Activated CD4-positive, alpha-beta T cell treated with anti-CD3 and anti-CD28 coated beads for 36 hours (primary cell): Measurements from ENCODE around the gene SDK1. TPM values are rescaled to one million over a fixed set of nuclear protein-coding genes. Genes with fewer than 3 reads are reported as not detected.

ENCODE experiments used
- ATAC-seq: fragments of 200-7000 bp; cut with Tn5 transposase; one replicate; pipeline ENCODE4 v1.10.0; 2021; ENCODE audit warnings: mild to moderate bottlenecking, moderate library complexity
- CTCF ChIA-PET: fragments of 350-600 bp; sonication (Branson Sonifier 250); formaldehyde crosslinking; loops from one replicate; lab custom pipeline; 2021; ENCODE audit warnings: antibody characterized with exemption; lab: Charles Lee
- POLR2A ChIA-PET: fragments of 350-600 bp; sonication (Branson Sonifier 250); formaldehyde crosslinking; loops from one replicate; lab custom pipeline; 2021; ENCODE audit warnings: antibody characterized with exemption, inconsistent platforms; lab: Charles Lee
- DNase-seq: peaks from one replicate; pipeline ENCODE4 v3.0.0-alpha.2; 2020
- H3K27ac Mint-ChIP-seq: one replicate; pipeline ENCODE4 v1.8.0; 2021; ENCODE audit warnings: mixed read lengths
- H3K27me3 Mint-ChIP-seq: one replicate; pipeline ENCODE4 v1.8.0; 2021; ENCODE audit warnings: mixed read lengths
- H3K36me3 Mint-ChIP-seq: one replicate; pipeline ENCODE4 v1.8.0; 2021; ENCODE audit warnings: low read depth, mixed read lengths
- H3K4me1 Mint-ChIP-seq: one replicate; pipeline ENCODE4 v1.8.0; 2021; ENCODE audit warnings: mixed read lengths
- H3K4me3 Mint-ChIP-seq: one replicate; pipeline ENCODE4 v1.8.0; 2021; ENCODE audit warnings: mild to moderate bottlenecking, moderate library complexity, mixed read lengths
- H3K9me3 Mint-ChIP-seq: one replicate; pipeline ENCODE4 v1.8.0; 2021; ENCODE audit warnings: low read depth, mixed read lengths
- intact Hi-C, 2 experiments: fragments of 100-400 bp; cut with DNase I in 1 of 2; cut with micrococcal nuclease in 1 of 2; formaldehyde crosslinking; loops; one replicate each; pipeline versions ENCODE4 v1.14.2 to v1.15.1; 2022 to 2024; cut with DNase I, micrococcal nuclease
- total RNA-seq, 2 experiments: library from RNA; stranded (reverse); gene quantifications; one replicate each; pipeline ENCODE4 v1.2.3, GENCODE V29; 2021

SDK1 gene
- total RNA-seq, 2 experiments from 2014 or later, result 1.1 to 1.9 TPM

- no peaks in the 10 kb centered on the region for H3K4me1 Mint-ChIP-seq
- no peaks in the 10 kb centered on the region for H3K36me3 Mint-ChIP-seq
- ATAC-seq (no peak), DNase-seq (no peak)
- intact Hi-C loops, result no loop called here
- no peak overlapping the region for H3K4me3 Mint-ChIP-seq
- POLR2A ChIA-PET, result no interaction called here
- H3K9me3 Mint-ChIP-seq, result no peaks in the 10 kb centered on the region
- H3K27ac Mint-ChIP-seq, result no peak overlapping the region
- no peaks in the 10 kb centered on the region for H3K27me3 Mint-ChIP-seq
- CTCF ChIA-PET, result no interaction called here
Measured at GRCh38 chr7:3987426-3987927, 686.4 kb downstream of the SDK1 start.

GRCh38 chr7:3989723-3990122, 688.7 kb downstream of the SDK1 start:
- no peak overlapping the region for H3K27ac Mint-ChIP-seq
- no peaks in the 10 kb centered on the region for H3K9me3 Mint-ChIP-seq
- ATAC-seq (no peak), DNase-seq (no peak)
- intact Hi-C loops, result no loop called here
- no peaks in the 10 kb centered on the region for H3K36me3 Mint-ChIP-seq
- H3K4me3 Mint-ChIP-seq, result no peak overlapping the region
- ChIA-PET POLR2A (no interaction called here), CTCF (no interaction called here)
- H3K4me1 Mint-ChIP-seq, result no peaks in the 10 kb centered on the region
- H3K27me3 Mint-ChIP-seq, result no peaks in the 10 kb centered on the region

- Mint-ChIP-seq H3K36me3 (no peaks in the 10 kb centered on the region), H3K4me3 (no peak overlapping the region), H3K9me3 (no peaks in the 10 kb centered on the region), H3K27me3 (peaks cover 2% of the 10 kb centered on the region), H3K27ac (no peak overlapping the region), H3K4me1 (no peaks in the 10 kb centered on the region)
- ChIA-PET CTCF (no interaction called here), POLR2A (no interaction called here)
- no peak for ATAC-seq
- intact Hi-C loops, result no loop called here
- no peak for DNase-seq
Measured at GRCh38 chr7:3991731-3992231, 690.7 kb downstream of the SDK1 start.

- ATAC-seq (no peak), DNase-seq (no peak)
- ChIA-PET CTCF (no interaction called here), POLR2A (no interaction called here)
- intact Hi-C loops, result no loop called here
- H3K4me1 Mint-ChIP-seq, result no peaks in the 10 kb centered on the region
- H3K27me3 Mint-ChIP-seq, result peaks cover 2% of the 10 kb centered on the region
- H3K27ac Mint-ChIP-seq, result no peak overlapping the region
- H3K36me3 Mint-ChIP-seq, result no peaks in the 10 kb centered on the region
- no peaks in the 10 kb centered on the region for H3K9me3 Mint-ChIP-seq
- H3K4me3 Mint-ChIP-seq, result no peak overlapping the region
Measured at GRCh38 chr7:3992841-3993240, 691.8 kb downstream of the SDK1 start.

GRCh38 chr7:3994764-3995163, 693.7 kb downstream of the SDK1 start:
- H3K36me3 Mint-ChIP-seq, result no peaks in the 10 kb centered on the region
- POLR2A ChIA-PET, result no interaction called here
- H3K4me3 Mint-ChIP-seq, result no peak overlapping the region

GRCh38 chr7:3995187-3995586, 694.1 kb downstream of the SDK1 start:
- POLR2A ChIA-PET, result no interaction called here
- H3K4me3 Mint-ChIP-seq, result no peak overlapping the region
- CTCF ChIA-PET, result no interaction called here
- ATAC-seq (peak; percentile 64), DNase-seq (peak; percentile 41)
- intact Hi-C loops, result no loop called here
- no peaks in the 10 kb centered on the region for H3K4me1 Mint-ChIP-seq
- peaks cover 2% of the 10 kb centered on the region for H3K27me3 Mint-ChIP-seq
- peak overlapping the region; percentile 5 for H3K27ac Mint-ChIP-seq
- no peaks in the 10 kb centered on the region for H3K9me3 Mint-ChIP-seq
- no peaks in the 10 kb centered on the region for H3K36me3 Mint-ChIP-seq

More at GRCh38 chr7:3994764-3995163, 693.7 kb downstream of the SDK1 start:
- no peak for DNase-seq
- Mint-ChIP-seq H3K9me3 (no peaks in the 10 kb centered on the region), H3K4me1 (no peaks in the 10 kb centered on the region), H3K27me3 (peaks cover 2% of the 10 kb centered on the region), H3K27ac (peak overlapping the region; percentile 5)
- ATAC-seq, result no peak
- CTCF ChIA-PET, result no interaction called here
- intact Hi-C loops, result no loop called here

GRCh38 chr7:3998060-3998459, 697.0 kb downstream of the SDK1 start:
- no peak for ATAC-seq
- no peaks in the 10 kb centered on the region for H3K36me3 Mint-ChIP-seq
- ChIA-PET POLR2A (no interaction called here), CTCF (no interaction called here)
- H3K9me3 Mint-ChIP-seq, result no peaks in the 10 kb centered on the region
- intact Hi-C loops, result no loop called here
- no peaks in the 10 kb centered on the region for H3K4me1 Mint-ChIP-seq
- H3K4me3 Mint-ChIP-seq, result no peak overlapping the region
- peaks cover 2% of the 10 kb centered on the region for H3K27me3 Mint-ChIP-seq
- H3K27ac Mint-ChIP-seq, result no peak overlapping the region
- DNase-seq, result no peak

GRCh38 chr7:4000139-4000538, 699.1 kb downstream of the SDK1 start:
- CTCF ChIA-PET, result interaction anchor here (0.6 kb wide), 1 partner anchor 393 kb away, joined by 3 read pairs; no protein-coding TSS in a partner anchor
- Mint-ChIP-seq H3K9me3 (no peaks in the 10 kb centered on the region), H3K36me3 (no peaks in the 10 kb centered on the region), H3K27ac (no peak overlapping the region), H3K4me1 (no peaks in the 10 kb centered on the region), H3K27me3 (peaks cover 4% of the 10 kb centered on the region), H3K4me3 (no peak overlapping the region)
- no peak for ATAC-seq
- POLR2A ChIA-PET, result no interaction called here
- DNase-seq, result no peak
- intact Hi-C loops, result no loop called here

GRCh38 chr7:4000934-4001333, 699.9 kb downstream of the SDK1 start:
- peaks cover 2% of the 10 kb centered on the region for H3K27me3 Mint-ChIP-seq
- ChIA-PET POLR2A (no interaction called here), CTCF (no interaction called here)
- H3K9me3 Mint-ChIP-seq, result no peaks in the 10 kb centered on the region
- no peaks in the 10 kb centered on the region for H3K36me3 Mint-ChIP-seq
- no peaks in the 10 kb centered on the region for H3K4me1 Mint-ChIP-seq
- ATAC-seq, result no peak
- H3K27ac Mint-ChIP-seq, result no peak overlapping the region
- no peak for DNase-seq
- intact Hi-C loops, result no loop called here
- no peak overlapping the region for H3K4me3 Mint-ChIP-seq

GRCh38 chr7:4001742-4002141, 700.7 kb downstream of the SDK1 start:
- Mint-ChIP-seq H3K36me3 (no peaks in the 10 kb centered on the region), H3K4me1 (no peaks in the 10 kb centered on the region), H3K9me3 (no peaks in the 10 kb centered on the region), H3K27ac (no peak overlapping the region), H3K27me3 (peaks cover 2% of the 10 kb centered on the region), H3K4me3 (no peak overlapping the region)
- intact Hi-C loops, result no loop called here
- ATAC-seq, result no peak
- ChIA-PET CTCF (no interaction called here), POLR2A (no interaction called here)
- DNase-seq, result no peak

- no peak overlapping the region for H3K27ac Mint-ChIP-seq
- H3K27me3 Mint-ChIP-seq, result peaks cover 2% of the 10 kb centered on the region
- POLR2A ChIA-PET, result no interaction called here
Measured at GRCh38 chr7:4003503-4003902, 702.5 kb downstream of the SDK1 start.

GRCh38 chr7:4006687-4007086, 705.6 kb downstream of the SDK1 start:
- no peak overlapping the region for H3K4me3 Mint-ChIP-seq
- no peaks in the 10 kb centered on the region for H3K36me3 Mint-ChIP-seq
- no peak for ATAC-seq
- ChIA-PET CTCF (interaction anchor here (0.7 kb wide), 1 partner anchor 85 kb away, joined by 3 read pairs; no protein-coding TSS in a partner anchor), POLR2A (no interaction called here)
- intact Hi-C loops, result no loop called here
- H3K27me3 Mint-ChIP-seq, result peaks cover 2% of the 10 kb centered on the region
- no peak overlapping the region for H3K27ac Mint-ChIP-seq
- H3K4me1 Mint-ChIP-seq, result no peaks in the 10 kb centered on the region
- DNase-seq, result no peak
- H3K9me3 Mint-ChIP-seq, result no peaks in the 10 kb centered on the region

More at GRCh38 chr7:4003503-4003902, 702.5 kb downstream of the SDK1 start:
- Mint-ChIP-seq H3K36me3 (no peaks in the 10 kb centered on the region), H3K4me3 (no peak overlapping the region), H3K4me1 (no peaks in the 10 kb centered on the region), H3K9me3 (no peaks in the 10 kb centered on the region)
- CTCF ChIA-PET, result interaction anchor here (1.2 kb wide), 1 partner anchor 78 kb away, joined by 3 read pairs; no protein-coding TSS in a partner anchor
- DNase-seq, result no peak
- no peak for ATAC-seq
- intact Hi-C loops, result no loop called here
